Testis (tissue), 3 donors: Measurements from ENCODE around the gene PLXDC1. TPM values are rescaled to one million over a fixed set of nuclear protein-coding genes. Genes with fewer than 3 reads are reported as not detected.

Source experiments
- DNase-seq: peaks from one replicate; pipeline ENCODE4 v3.0.0-alpha.2; 2019
- H3K27ac ChIP-seq, 2 donors: fragments of 200-600 bp; sonication (generic); one replicate each; pipeline ENCODE4 v1.5.1; 2019
- H3K27me3 ChIP-seq: fragments of 200-600 bp; sonication (generic); one replicate; pipeline ENCODE4 v1.5.1; 2019
- H3K36me3 ChIP-seq: fragments of 200-600 bp; sonication (generic); one replicate; pipeline ENCODE4 v1.5.1; 2017; ENCODE audit warnings: low read depth; ENCODE audit errors: missing control alignments
- H3K4me1 ChIP-seq: fragments of 200-600 bp; sonication (generic); one replicate; pipeline ENCODE4 v1.5.1; 2019
- H3K4me3 ChIP-seq, 2 donors: fragments of 200-600 bp; sonication (generic); one replicate each; pipeline ENCODE4 v1.5.1; 2017 to 2019
- H3K9me3 ChIP-seq: fragments of 200-600 bp; sonication (generic); one replicate; pipeline ENCODE4 v1.5.1; 2017
- POLR2A ChIP-seq: fragments of 450-650 bp; IDR thresholded peaks from one replicate; pipeline ENCODE4 v1.6.1; 2017; ENCODE audit warnings: antibody characterized with exemption, mild to moderate bottlenecking, moderate library complexity
- WGBS, 2 donors: methylation state at CpG; one replicate each; pipeline ENCODE4 v1.1.5; 2018; 5-methylcytosine and 5-hydroxymethylcytosine counted together
- intact Hi-C: fragments of 100-400 bp; cut with DNase I; formaldehyde crosslinking; loops from one replicate; pipeline ENCODE4 v1.15.1; 2023; ENCODE audit warnings: low total_unique reads
- polyA plus RNA-seq: library from polyadenylated mRNA; stranded (reverse); fragments of 350-450 nt; fragmentation: Illumina TruSeq; extraction: RNeasy Lipid Tissue Mini Kit (QIAGEN cat#74804); gene quantifications from one replicate; pipeline ENCODE4 v1.2.3, GENCODE V29; 2014; ENCODE audit warnings: low read depth, low replicate concordance; ENCODE audit not compliant: insufficient read depth
- total RNA-seq, 2 donors: library from RNA; depleted of rRNA; stranded (reverse); fragments of >200 nt; gene quantifications; one replicate each; pipeline ENCODE4 v1.2.3, GENCODE V29; 2016
- TF ChIP-seq, protein P1 (sequence below), 3 experiments: fragments of 450-650 bp in 2 of 3; fragments of 200-600 bp in 1 of 3; sonication (generic) in 1 of 3; IDR thresholded peaks; one replicate each; pipeline ENCODE4 v1.5.1; 2016 to 2019; ENCODE audit warnings: antibody characterized with exemption in 3 of 3, mild to moderate bottlenecking in 2 of 3, moderate library complexity in 1 of 3

PLXDC1 gene
- total and polyA plus RNA-seq, 3 donors from 2014 or later: 9.6 to 40.5 (median 14.8) TPM

DNA sequence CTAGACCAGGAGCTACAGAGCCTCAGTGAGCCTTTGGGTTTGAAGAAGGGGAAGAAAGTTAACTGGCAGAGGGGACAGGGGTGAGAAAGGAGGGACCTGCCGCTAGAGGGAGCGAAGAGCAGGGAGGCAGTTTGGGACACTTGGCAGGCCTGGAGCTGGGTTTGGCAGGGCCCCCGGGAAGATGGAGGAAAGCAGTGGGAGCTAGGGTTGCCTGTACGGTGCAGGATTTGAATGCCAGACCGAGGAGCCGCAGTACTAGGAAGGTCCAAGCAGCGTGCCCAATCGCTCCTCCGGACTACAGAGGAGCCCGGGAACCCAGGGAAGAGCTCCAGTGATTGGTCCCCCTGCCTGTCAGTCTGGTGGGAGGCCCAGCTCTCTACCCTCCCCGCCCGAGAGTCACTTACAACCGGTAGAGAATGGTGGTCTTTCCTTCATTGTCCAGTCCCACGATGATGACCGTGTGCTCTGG, 13.3 kb upstream of the PLXDC1 start:
- TF ChIP-seq POLR2A: no peak
- TF ChIP-seq, protein P1, sequence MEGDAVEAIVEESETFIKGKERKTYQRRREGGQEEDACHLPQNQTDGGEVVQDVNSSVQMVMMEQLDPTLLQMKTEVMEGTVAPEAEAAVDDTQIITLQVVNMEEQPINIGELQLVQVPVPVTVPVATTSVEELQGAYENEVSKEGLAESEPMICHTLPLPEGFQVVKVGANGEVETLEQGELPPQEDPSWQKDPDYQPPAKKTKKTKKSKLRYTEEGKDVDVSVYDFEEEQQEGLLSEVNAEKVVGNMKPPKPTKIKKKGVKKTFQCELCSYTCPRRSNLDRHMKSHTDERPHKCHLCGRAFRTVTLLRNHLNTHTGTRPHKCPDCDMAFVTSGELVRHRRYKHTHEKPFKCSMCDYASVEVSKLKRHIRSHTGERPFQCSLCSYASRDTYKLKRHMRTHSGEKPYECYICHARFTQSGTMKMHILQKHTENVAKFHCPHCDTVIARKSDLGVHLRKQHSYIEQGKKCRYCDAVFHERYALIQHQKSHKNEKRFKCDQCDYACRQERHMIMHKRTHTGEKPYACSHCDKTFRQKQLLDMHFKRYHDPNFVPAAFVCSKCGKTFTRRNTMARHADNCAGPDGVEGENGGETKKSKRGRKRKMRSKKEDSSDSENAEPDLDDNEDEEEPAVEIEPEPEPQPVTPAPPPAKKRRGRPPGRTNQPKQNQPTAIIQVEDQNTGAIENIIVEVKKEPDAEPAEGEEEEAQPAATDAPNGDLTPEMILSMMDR (IDR thresholded peaks at IDR 0.05): peak; percentile 28 to 71 (median 56)
- WGBS, 2 donors: 0% methylated on average over 11 to 13 of the region's 15 CpGs
- peak overlapping the region; percentile 36 to 43 for H3K4me3 ChIP-seq
- intact Hi-C loops: no loop called here
- no peak overlapping the region for H3K27ac ChIP-seq
- no peaks in the 10 kb centered on the region for H3K36me3 ChIP-seq
- H3K4me1 ChIP-seq: peaks cover 4% of the 10 kb centered on the region
- peak; percentile 82 for DNase-seq
- H3K9me3 ChIP-seq: no peaks in the 10 kb centered on the region
- H3K27me3 ChIP-seq: no peaks in the 10 kb centered on the region

DNA sequence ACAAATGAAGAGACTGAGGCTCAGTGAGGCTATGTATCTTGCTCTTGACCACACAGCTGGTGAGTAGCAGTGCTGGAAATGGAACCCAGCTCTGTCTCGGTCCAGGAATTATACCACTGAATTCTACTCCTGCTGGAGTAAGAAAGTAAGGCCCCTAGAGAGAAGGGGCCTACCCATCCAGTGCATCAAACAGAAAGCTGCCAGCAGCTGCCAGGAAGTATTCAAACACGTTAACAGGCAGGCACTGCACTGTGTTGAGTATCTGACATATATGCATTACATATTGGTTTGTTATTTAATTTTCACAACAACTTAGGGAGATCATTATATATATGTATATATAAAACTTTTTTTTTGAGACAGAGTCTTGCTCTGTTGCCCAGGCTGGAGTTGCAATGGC, 10.5 kb upstream of the PLXDC1 start:
- no peaks in the 10 kb centered on the region for H3K9me3 ChIP-seq
- no peak for DNase-seq
- intact Hi-C loops: no loop called here
- peaks cover 4% of the 10 kb centered on the region for H3K4me1 ChIP-seq
- no peaks in the 10 kb centered on the region for H3K27me3 ChIP-seq
- no peaks in the 10 kb centered on the region for H3K36me3 ChIP-seq
- no peak overlapping the region for H3K4me3 ChIP-seq
- no peak overlapping the region for H3K27ac ChIP-seq
- 74 to 89% methylated on average over 2 of the region's 2 CpGs for WGBS, 2 donors
- TF ChIP-seq, protein P1 (IDR thresholded peaks at IDR 0.05): no peak
- TF ChIP-seq POLR2A: no peak

DNA sequence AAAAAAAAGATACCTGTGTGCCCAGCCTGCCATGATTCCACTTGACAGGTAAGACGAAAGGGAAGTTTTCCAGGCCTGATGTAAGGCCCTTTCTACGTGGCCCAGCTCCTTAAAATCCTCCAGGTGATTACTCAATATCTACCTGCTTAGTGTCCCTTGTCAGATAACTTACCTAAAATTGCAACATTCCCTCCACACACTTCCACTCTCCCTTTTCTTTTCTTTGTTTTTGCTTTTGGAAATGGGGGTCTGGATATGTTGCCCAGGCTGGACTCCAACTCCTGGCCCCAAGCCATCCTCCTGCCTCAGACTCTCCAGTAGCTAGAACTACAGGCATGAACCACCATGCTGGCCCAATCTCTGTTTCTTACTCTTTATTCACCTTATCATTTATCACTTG, 7.2 kb upstream of the PLXDC1 start:
- no peak for TF ChIP-seq POLR2A
- TF ChIP-seq, protein P1 (IDR thresholded peaks at IDR 0.05): no peak
- 92 to 100% methylated on average over 2 of the region's 2 CpGs for WGBS, 2 donors
- H3K4me3 ChIP-seq: no peak overlapping the region

DNA sequence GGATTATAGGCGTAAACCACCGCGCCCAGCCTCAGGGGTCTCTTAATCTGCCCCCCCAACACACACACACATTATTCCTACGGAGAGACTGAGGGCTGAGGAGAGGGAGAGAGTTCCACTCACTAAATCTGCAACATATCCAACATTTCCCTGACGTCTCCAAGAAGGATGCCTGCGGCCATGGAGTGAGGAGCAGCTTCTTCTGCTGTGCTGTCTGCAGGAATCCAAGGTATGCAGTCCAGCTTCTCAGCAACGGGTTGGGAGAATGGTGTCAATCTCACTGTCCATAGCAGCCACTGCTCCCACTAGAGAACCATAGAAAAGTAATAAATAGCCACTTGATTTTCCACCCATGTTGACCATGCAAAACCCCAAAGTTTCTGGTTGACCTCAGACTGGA, 5.1 kb upstream of the PLXDC1 start:
- Histone ChIP-seq H3K4me3 (no peak overlapping the region), H3K27ac (no peak overlapping the region), H3K27me3 (no peaks in the 10 kb centered on the region), H3K4me1 (peaks cover 8% of the 10 kb centered on the region), H3K36me3 (no peaks in the 10 kb centered on the region), H3K9me3 (no peaks in the 10 kb centered on the region)
- intact Hi-C loops: loop anchor here (10.0 kb wide), 1 partner anchor 92 kb away; no protein-coding TSS in a partner anchor
- DNase-seq: no peak
- TF ChIP-seq, protein P1 (IDR thresholded peaks at IDR 0.05): no peak
- no peak for TF ChIP-seq POLR2A
- WGBS, 2 donors: 59 to 63% methylated on average over 7 of the region's 7 CpGs

More for the DNA sequence above, 7.2 kb upstream of the PLXDC1 start:
- H3K27ac ChIP-seq: no peak overlapping the region
- H3K4me1 ChIP-seq: no peaks in the 10 kb centered on the region
- H3K27me3 ChIP-seq: no peaks in the 10 kb centered on the region
- H3K36me3 ChIP-seq: no peaks in the 10 kb centered on the region
- H3K9me3 ChIP-seq: no peaks in the 10 kb centered on the region
- intact Hi-C loops: loop anchor here (10.0 kb wide), 1 partner anchor 94 kb away; no protein-coding TSS in a partner anchor
- DNase-seq: no peak

DNA sequence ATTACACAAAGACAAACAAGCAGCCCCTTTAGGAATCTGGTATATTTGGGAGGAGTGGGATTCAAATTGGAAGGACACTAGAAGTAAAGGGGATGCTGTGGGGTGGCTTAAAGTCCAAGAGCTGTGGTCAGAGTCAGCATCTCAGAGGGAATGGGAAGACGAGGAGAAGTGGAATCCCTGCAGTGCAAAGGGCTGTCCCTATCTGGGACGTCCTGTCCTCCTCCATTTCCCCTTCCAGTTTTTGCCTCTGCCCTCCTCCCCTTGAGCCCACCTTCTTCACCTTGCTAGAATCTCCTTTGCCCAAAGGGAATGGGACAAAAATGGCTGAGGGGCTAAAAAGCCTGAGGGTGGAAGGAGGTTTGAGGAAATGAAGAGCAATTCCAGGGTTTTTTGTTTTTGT, 4.2 kb upstream of the PLXDC1 start:
- H3K4me3 ChIP-seq: peak overlapping the region in 1 of 2 donors; percentile 89
- no peaks in the 10 kb centered on the region for H3K9me3 ChIP-seq
- H3K4me1 ChIP-seq: peaks cover 13% of the 10 kb centered on the region
- TF ChIP-seq, protein P1 (IDR thresholded peaks at IDR 0.05): no peak
- no peak for TF ChIP-seq POLR2A
- DNase-seq: no peak
- WGBS, 2 donors: 33 to 34% methylated on average over 2 of the region's 2 CpGs
- intact Hi-C loops: loop anchor here (10.0 kb wide), 1 partner anchor 91 kb away; no protein-coding TSS in a partner anchor
- no peak overlapping the region for H3K27ac ChIP-seq
- H3K27me3 ChIP-seq: no peaks in the 10 kb centered on the region
- H3K36me3 ChIP-seq: no peaks in the 10 kb centered on the region
